ENCODE results near the gene SULT1A1. TPM values are rescaled to one million over a fixed set of nuclear protein-coding genes. Genes with fewer than 3 reads are reported as not detected.
A peak's percentile ranks its signal among the peaks of the same experiment; 100 is the strongest.
"Not testable (repeated sequence)": the region's sequence is repeated elsewhere in the genome, so short reads cannot be mapped to it uniquely, and the experiment has no call there.

The SULT1A1 gene
- total RNA-seq, 1 donor from 2014 or later: 2.2 TPM

GRCh38 chr16:28597692-28598261, 12.1 kb downstream of the SULT1A1 start:
- Mint-ChIP-seq H3K36me3 (ENCODE audit: low read depth) (no peaks in the 10 kb centered on the region), H3K27ac (ENCODE audit: unreplicated experiment) (no peak overlapping the region)

GRCh38 chr16:28596840-28597691, 12.8 kb downstream of the SULT1A1 start, which contains the start of gene SULT1A2:
SULT1A2 (minus strand) TSS chr16:28597050; CDS start chr16:28595930, 1,120 bp downstream.
- Mint-ChIP-seq H3K9me3 (ENCODE audit: low read depth) (no peaks in the 10 kb centered on the region), H3K4me1 (ENCODE audit: low read depth) (peaks cover 6% of the 10 kb centered on the region), H3K4me3 (ENCODE audit: unreplicated experiment) (no peak within 1 kb of the TSS), H3K27ac (ENCODE audit: unreplicated experiment) (peak within 1 kb of the TSS; percentile 36), H3K36me3 (ENCODE audit: low read depth) (peaks cover 3% of the 10 kb centered on the region), H3K27me3 (ENCODE audit: low read depth) (no peaks in the 10 kb centered on the region)
- no peak for TF ChIP-seq CTCF (IDR thresholded peaks at IDR 0.05)
- peak; percentile 56 for DNase-seq (ENCODE audit: low spot score)

More at GRCh38 chr16:28597692-28598261, 12.1 kb downstream of the SULT1A1 start:
- peak; percentile 35 for DNase-seq (ENCODE audit: low spot score)
- H3K27me3 Mint-ChIP-seq (ENCODE audit: low read depth): no peaks in the 10 kb centered on the region
- no peak overlapping the region for H3K4me3 Mint-ChIP-seq (ENCODE audit: unreplicated experiment)
- H3K9me3 Mint-ChIP-seq (ENCODE audit: low read depth): no peaks in the 10 kb centered on the region
- TF ChIP-seq CTCF (IDR thresholded peaks at IDR 0.05): no peak
- H3K4me1 Mint-ChIP-seq (ENCODE audit: low read depth): peaks cover 6% of the 10 kb centered on the region

- H3K27ac Mint-ChIP-seq (ENCODE audit: unreplicated experiment): no peak overlapping the region
- H3K4me1 Mint-ChIP-seq (ENCODE audit: low read depth): peaks cover 6% of the 10 kb centered on the region
- no peak for DNase-seq (ENCODE audit: low spot score)
- no peak for TF ChIP-seq CTCF (IDR thresholded peaks at IDR 0.05)
- H3K27me3 Mint-ChIP-seq (ENCODE audit: low read depth): no peaks in the 10 kb centered on the region
- no peak overlapping the region for H3K4me3 Mint-ChIP-seq (ENCODE audit: unreplicated experiment)
- no peaks in the 10 kb centered on the region for H3K9me3 Mint-ChIP-seq (ENCODE audit: low read depth)
- peaks cover 5% of the 10 kb centered on the region for H3K36me3 Mint-ChIP-seq (ENCODE audit: low read depth)
Observed at GRCh38 chr16:28596115-28596630, 13.7 kb downstream of the SULT1A1 start.

- peak; percentile 83 for DNase-seq (ENCODE audit: low spot score)
- H3K4me3 Mint-ChIP-seq (ENCODE audit: unreplicated experiment); H3K9me3 Mint-ChIP-seq (ENCODE audit: low read depth); H3K36me3 Mint-ChIP-seq (ENCODE audit: low read depth); H3K4me1 Mint-ChIP-seq (ENCODE audit: low read depth); H3K27me3 Mint-ChIP-seq (ENCODE audit: low read depth); H3K27ac Mint-ChIP-seq (ENCODE audit: unreplicated experiment): not testable (repeated sequence)
Observed at GRCh38 chr16:28595451-28595850, 14.4 kb downstream of the SULT1A1 start.

GRCh38 chr16:28592979-28593553, 16.8 kb downstream of the SULT1A1 start:
- no peak for TF ChIP-seq CTCF (IDR thresholded peaks at IDR 0.05)
- no peaks in the 10 kb centered on the region for H3K9me3 Mint-ChIP-seq (ENCODE audit: low read depth)
- no peak for DNase-seq (ENCODE audit: low spot score)
- no peak overlapping the region for H3K27ac Mint-ChIP-seq (ENCODE audit: unreplicated experiment)
- H3K4me3 Mint-ChIP-seq (ENCODE audit: unreplicated experiment): no peak overlapping the region
- peaks cover 20% of the 10 kb centered on the region for H3K36me3 Mint-ChIP-seq (ENCODE audit: low read depth)
- peaks cover 6% of the 10 kb centered on the region for H3K4me1 Mint-ChIP-seq (ENCODE audit: low read depth)
- H3K27me3 Mint-ChIP-seq (ENCODE audit: low read depth): no peaks in the 10 kb centered on the region

All from chondrocyte (in vitro differentiated cells).